GM12891 (cell line): ENCODE results near the gene COL4A1.

Source experiments
- POLR2A ChIP-seq: IDR thresholded peaks from 2 replicates; pipeline ENCODE4 v1.6.1; 2011; ENCODE audit warnings: low read depth, low read length, control low read depth
- TAF1 ChIP-seq: IDR thresholded peaks from 2 replicates; pipeline ENCODE4 v1.6.1; 2011; ENCODE audit warnings: low read depth, low read length, control low read depth

GRCh38 chr13:110113284-110113764 lies 193.6 kb downstream of the COL4A1 start:
- TF ChIP-seq POLR2A (no peak), TAF1 (no peak)
